HG02588 (cell line): Measurements from ENCODE around the gene BCL11B.

Source experiments
- ATAC-seq: cut with Tn5 transposase; IDR thresholded peaks from one replicate; pipeline ENCODE4 v1.9.1; 2021; ENCODE audit warnings: mild to moderate bottlenecking, moderate library complexity; ENCODE audit not compliant: unreplicated experiment

BCL11B gene

DNA sequence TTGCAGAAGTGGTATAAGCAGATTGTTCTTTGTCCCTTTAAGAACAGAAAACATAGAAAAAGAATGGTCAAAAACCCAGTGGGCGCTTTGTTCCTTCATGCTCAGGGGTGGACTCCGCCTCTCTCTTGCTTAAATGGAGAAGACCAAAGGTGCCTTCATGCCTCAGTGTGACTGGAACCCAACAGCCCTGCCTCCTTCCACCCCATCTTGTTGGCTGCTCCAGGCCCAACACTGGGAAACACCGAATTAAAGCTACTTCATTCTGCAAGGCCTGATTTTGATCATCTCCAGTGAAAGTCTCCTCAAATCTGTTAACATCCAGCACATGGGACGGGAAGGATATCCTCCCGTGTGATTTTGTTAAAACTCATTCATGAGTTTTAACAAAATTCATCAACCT is 103.7 kb downstream of the BCL11B start:
- no peak for ATAC-seq

DNA sequence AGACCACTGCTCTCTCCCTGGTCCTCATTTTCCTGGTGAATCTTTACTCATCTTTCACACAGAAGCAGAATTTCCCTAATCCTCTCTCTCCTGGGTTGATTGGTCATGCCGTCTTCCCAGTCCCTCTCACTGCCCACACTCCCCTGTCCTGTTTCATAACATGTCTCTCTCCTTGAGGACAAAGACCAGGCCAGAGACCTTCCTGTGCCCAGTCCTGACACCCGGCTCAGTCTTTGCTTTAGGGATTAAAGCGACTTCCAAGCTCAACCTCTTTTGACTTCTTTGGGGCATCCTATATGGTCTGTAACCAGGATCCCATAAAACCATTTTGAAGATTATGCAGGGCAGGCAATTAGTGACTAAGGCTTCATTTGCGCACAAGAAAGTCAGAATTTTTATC is 105.5 kb downstream of the BCL11B start:
- ATAC-seq = no peak

DNA sequence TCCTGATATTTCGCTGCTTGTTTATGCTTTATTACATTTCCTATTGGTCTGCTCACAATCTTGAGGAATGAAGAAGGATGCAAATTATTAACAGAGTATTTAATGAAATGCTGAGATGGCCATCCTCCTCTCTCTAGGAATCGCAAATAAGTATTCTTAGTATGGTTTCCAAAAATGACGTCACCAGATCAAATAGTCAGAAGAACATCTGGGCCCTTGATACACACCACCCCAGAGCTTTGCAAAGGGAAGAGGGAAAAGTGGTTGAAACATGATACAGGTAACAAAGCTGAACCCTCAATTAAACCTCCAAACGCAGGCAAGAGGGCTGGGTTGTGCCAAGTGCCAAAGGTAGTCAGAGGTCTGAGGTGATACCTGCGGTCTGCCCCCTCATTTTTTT is 107.3 kb downstream of the BCL11B start:
- ATAC-seq = no peak

DNA sequence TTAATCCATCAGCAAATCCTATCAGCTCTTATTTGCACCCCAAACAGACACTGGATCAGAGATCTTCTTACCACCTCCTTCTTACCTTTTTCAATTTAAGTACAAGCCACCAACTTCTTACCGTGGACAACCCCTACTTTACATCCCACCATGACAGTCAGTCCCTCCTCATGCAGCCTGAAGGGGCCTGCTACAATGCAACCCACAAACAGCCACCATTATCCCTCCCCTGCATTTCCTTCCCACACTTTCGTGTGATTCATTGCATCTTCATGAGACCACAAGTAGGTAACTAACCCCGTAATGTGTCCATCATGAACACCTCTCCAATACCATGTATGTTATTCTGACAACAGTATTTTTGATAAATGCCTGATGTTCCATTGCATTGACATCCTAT is 108.6 kb downstream of the BCL11B start:
- no peak for ATAC-seq

DNA sequence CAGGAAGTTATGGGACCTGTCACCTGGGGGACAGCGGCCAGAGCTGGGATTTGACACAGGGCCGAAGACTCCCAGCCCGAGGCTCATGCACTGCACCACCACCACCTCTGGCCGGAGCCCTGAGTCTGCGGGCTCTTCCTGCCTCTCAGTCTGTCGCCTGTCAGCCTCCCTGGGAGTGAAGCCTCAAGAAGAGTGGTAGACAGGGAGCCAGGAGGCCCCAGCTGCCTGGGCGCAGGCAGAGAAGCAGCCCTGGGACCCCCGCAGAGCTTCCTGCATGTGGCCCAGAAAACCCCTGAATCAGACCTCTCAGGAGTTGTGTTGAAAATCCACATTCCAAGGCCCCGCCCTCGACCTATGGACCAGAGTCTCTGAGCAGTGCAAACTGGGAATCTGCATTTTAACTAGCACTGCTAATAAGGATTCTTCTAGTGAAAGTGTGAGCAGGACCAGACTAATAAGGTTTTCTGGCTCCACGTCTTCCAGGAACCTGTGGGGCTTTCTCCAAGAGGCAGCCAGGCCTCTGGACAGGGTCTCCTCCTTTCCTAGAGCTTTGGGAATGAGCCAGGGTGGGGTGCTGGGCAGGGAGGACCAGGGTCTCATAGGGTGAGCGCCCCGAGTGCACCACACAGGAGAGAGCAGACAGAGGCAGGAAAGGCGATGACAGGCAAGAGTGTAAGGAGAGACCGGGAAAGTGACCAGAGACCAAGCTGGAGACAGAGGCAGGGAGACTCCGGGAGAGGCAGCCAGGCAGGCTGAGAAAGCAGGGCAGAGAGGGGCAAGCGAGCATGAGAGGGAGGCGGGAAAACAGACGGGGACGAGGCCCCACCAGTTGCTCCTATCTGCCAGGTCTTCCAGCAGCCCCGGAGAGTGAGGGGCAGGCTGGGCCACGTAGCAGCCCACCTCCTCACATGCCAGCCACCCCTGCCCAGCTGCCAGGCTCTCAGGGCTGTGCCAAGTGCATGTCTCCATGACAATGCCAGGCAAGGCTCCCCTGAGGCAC is 112.4 kb downstream of the BCL11B start:
- ATAC-seq = no peak

DNA sequence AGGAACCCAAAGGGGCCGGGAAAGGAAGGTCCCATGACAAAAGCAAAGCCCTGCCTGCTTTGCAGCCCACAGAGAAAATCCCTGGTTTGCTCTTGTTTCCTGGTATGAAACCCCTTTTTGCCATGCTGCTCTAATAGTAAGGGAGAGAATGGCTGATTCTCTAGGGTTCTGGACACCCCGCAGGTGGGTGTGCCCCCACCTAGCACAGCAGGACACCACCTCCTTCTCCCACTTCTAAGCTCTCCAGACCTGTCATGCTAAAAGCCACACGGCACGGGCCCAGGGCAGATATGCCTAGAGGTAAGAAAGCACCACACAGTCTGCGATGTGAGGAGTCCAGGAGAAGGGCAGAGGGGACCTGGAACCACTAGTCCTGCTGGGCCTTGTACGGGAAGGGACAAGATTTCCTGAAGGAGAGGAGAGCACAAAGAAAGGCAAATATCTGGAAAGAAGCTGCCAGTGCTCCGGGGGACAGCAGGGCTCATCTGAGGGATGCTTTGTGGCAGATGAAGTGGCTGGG is 113.3 kb downstream of the BCL11B start:
- ATAC-seq = no peak

DNA sequence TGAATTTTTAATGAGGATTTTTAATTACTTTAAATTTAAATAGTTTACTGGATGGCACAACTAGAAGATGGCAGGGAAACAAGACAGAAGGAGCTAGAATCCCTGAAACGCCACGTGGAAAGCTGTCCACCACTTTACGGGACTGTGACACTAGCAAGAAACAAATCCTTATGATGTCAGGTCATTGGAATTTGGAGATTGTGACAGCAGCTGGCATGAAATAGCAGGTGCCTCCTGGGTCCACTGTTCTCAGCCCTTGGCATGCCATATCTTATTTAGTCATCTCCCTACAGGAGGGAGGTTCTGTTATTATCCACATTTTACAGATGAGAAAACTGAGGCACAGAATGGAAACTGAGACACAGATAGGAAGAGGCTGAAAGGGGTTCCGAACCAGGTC is 113.8 kb downstream of the BCL11B start:
- no peak for ATAC-seq

DNA sequence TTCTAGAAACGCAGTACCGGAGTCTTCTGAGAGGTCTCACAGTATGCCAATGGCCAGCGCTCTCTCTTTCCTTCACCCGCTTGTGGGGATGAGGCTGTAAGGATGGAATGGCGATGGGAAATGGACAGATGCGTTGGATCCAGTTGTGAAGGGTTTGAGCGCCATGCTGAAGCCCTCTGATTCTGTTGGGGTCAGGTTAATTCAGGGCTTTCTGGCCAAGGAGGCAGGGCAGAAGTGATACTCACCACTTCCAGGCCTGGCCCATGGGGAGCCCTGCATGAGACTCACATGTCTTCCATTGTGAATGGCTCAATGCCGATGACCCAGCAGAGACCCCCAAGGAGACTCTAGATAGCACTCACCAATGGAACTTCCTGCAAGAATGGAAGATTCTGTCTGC is 114.3 kb downstream of the BCL11B start:
- ATAC-seq = no peak

DNA sequence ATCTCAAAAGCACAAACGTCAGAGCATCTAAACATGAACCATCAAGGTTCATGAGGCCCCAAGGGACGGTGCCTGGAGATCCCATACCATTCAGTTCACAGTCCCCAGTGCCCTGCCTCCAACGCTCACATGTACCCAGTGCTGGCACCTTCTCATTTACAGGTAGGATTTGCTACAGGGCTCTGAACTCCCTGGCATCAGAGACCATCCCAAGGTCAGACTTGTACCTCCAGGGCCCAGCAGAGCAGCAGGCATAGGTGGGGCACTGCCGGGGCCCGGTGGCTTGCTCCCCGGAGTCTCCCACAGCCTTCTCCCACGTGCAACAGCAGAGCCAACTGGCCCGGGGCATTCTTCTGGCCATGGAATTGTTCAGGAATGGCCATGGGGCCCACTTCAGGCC is 114.8 kb downstream of the BCL11B start:
- ATAC-seq = no peak

DNA sequence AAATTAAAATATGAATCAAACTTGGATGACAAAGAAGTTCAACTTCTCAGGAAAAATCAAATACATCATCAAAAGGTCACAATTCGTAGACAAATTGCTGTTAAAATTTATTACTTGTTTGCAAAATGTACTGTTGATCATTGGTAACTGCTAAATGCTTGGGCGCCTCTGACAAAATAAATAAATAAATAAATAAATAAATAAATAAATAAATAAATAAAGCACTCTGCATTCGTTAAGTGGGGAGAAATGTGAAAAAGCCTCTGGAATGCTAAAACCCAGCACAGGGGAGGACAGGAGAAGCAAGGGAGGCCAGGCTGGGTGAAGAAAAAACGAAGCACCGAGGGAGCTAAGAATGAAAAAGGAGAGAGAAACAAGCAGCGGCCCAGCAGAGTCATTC is 115.2 kb downstream of the BCL11B start:
- ATAC-seq = no peak

DNA sequence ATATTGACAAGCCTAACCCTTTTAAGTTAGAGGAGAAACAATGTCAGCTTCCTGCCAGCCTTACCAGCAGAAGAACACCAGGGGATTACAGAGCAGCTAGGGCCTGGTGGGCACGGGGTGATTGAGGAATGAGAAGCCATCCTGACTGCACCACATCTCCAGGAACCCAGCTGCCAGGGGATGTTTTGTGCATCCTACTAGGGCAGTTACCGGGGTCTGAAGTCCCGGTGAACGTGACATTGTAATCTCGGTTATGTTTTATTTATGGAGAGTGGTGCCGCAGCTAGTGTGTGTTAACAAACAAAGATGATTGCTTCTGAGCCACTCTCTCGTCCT is 115.9 kb downstream of the BCL11B start:
- no peak for ATAC-seq

DNA sequence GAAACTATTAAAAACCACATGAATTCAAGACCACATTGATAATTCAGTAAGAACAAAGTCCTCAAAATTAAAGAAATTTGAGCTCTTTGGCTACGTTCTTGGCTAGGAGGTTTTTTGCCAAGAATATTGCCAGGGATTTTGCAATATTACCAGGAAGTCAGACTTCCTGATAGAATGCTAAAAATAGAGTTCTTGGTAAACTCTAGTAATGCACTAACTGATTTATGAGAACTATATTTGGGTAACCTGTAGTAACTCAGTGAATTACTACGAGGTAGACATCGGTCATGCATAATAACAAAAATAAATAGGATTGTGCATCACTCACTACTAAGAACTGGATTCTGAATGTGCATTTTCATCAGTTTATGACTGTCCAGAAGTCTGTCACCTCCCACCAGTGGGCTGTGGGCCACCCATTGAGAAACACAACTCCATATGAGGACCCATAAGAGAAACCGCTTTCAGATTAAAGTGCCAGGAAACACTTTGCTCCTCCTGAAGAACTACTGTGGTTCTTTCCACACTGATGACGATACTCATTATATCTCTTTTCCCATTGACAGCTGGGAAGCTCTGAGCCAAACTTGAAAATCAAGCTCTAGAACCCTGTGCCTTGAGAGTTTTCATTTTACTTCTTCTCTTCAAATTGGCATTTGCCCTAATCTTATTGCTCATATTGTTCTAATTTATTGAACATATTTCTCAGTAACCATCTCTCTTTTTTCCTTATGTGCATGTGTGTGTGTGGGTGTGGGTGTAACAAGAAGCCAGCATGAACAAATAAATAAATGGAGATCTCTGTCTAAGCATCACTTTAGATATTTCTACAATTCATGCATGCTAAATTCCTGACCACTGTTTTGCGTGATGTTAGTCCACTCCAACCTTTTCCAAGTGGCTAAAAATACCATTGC is 116.6 kb downstream of the BCL11B start:
- ATAC-seq = no peak

DNA sequence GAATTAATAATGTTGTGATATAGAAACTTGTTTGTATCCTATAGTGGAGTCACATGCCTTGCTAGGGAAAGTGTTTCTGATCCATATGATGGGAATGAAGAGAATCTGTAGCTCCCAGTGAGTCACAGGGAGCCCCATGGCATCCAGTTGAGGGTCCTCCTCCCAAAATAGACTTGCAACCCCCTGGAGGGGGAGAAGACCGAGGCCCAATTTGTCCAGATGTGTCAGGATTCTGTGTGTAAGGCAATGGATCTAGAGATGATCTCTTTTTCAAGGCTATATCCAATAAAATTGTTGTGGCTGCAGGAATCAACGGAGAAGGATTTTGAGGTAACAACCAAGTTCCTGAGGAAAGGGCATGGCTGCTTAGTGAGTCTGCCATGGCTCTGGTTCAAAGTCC is 121.8 kb downstream of the BCL11B start:
- no peak for ATAC-seq

DNA sequence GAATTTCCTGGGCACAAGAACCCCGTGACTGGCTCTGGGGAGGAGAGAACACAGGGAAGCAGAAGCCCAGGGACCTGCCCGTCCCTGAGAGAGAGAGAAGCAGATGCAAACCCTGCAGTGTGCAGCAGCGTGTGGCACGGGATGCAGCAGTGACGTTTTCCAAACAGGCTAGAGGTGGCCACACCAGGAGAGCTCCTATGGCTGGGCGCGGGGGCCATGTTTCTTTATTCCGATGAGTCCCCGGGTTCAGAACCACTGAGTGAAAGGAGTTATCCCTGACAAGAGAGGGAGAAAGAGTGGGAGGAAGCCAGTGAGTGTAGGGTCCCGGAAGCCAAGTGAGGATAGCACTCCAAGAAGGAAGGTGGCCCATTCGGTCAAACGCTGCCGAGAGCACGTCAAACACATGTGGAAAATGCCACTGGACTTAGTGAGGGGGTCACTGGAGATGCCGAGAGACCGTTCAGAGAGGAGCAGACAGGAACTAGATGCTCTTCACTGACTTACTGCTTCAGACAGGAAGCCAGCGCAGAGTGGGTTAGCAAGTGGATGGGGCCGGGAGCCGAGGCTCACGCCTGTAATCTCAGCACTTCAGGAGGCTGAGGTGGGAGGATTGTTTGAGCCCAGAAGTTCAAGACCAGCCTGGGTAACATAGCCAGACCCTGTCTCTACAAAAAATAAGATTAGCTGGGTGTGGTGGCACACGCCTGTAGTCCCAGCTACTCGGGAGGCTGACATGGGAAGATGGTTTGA is 123.0 kb downstream of the BCL11B start:
- no peak for ATAC-seq

DNA sequence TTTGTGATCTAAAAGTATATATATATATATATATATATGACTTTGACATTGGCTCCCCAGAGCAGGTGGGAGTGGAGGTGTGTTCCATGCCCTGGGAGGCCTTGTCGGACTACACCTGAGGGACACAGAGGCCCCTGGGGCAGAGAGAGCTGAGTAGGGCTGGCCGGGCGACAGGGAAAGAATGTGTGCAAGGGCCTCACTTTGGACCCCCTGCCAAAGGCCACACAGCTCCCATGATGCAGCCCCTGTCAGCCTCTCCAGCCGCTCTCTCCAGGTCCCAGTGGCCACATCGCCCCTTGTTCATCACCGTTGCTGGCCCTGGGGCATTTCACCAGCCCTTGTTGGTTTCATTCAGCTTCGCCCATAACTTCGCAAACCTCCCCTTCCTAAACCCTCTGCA is 123.9 kb downstream of the BCL11B start:
- ATAC-seq = no peak

DNA sequence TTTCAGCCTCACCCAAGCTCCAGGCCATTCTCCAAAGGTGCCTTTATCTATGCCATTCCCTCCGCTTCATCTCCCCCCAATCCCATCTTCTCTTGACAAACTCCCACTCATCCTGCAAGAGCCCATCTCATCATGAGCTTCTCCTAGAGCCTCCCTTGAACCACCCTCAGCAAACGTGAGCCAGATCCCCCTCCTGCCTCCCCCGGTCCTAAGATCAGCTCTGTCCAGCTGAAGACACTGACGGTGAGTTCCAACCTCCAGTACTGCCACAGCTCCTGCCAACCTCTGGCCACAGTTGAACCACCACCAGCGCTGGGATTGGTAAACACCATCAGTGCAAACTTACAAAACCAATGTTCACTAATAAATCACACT is 124.6 kb downstream of the BCL11B start:
- ATAC-seq = no peak

DNA sequence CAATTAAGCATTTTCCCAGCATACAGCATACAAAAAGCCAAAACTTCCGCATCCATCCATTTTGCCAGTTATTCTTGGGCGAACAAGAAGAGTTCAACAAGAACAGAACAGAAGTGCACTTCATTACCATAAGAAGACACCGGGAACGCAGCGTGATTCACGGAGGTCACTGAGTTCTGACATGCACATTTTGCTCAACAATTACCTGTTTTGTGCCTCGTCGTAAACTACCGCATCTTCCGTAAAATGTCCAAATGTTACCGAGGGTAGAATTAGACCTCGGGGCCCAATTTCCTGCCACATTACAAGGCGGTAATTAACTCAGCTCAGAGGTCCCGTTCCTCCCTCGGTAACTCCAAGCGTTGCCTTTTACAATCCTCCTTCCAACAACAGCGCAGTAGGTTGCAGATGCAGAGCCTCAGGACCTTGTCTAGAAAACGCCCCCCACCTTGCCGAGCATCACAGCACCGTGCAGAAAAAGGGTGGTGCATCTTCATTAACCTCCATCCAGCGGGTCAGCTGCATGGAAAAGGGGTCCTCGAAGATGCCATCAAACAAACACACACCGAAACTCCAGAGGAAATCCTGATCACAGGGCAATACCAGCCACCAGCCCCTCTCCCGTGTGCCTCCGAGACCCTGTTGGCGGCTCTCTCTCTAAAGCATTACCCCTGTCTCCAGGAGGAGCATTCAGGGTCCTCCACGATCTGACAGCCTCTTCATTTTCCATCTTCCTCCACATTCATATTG is 125.2 kb downstream of the BCL11B start:
- ATAC-seq = no peak

DNA sequence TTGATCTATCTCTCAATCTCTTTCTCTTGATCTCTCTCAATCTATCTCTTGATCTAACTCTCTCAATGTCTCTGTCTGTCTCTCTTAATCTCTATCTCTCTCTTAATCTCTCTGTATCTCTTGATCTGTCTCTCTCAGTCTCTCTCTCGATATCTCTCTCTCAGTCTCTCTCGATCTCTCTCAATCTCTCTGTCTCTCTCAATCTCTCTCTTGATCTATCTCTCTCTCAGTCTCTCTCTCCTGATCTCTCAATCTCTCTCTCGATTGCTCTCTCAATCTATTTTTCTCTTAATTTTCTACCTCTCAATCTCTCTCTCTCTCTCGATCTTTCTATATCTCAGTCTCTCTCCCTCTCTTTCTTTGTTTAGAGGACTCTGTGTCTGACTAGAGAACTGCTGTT is 126.7 kb downstream of the BCL11B start:
- ATAC-seq = no peak

DNA sequence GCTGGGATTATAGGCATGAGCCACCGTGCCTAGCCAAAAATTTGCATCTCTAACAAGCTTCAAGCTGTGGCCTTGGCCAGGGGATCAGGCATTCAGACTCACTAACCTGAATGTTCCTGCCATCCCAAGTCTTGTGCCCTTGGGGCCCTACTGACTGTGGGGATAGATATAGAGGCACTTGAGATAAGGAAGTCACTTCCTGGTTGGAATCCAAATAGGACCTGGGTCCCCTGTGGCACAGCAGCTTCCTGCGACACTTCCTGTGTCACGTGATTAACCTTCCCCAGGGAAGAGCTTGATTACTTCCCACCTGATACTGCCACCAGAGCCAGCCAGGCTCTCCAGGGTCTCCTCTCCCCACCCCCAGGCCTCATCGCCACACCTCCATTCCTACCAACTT is 128.2 kb downstream of the BCL11B start:
- ATAC-seq = no peak

DNA sequence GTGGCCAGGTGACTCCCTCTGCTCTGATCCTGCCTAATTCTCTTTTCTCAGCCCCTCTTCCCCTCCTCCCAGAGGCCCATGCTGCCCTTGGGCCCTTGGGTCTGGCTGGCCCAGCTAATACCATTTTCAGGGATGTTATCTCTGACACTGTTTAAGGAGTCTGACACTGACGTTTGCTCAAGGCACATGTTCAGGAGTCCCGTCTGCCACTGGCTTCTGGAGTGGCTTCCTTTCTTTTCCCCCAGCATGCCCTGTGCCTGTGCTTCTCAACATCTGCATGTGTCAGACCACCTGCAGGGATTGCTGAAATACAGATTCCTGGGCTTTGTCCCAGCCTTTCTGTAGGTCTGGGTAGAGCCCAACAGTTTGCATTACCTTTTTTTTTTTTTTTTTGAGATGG is 128.9 kb downstream of the BCL11B start:
- no peak for ATAC-seq
